SK-N-SH treated with all-trans-retinoic acid at 6 μM for 48 hours (cell line): ENCODE measurements around the gene MUS81.

Source experiments
- CSDC2 ChIP-seq: fragments of 250-450 bp; sonication (Bioruptor Pico); IDR thresholded peaks from 2 replicates; pipeline ENCODE4 v1.5.0; 2020; ENCODE audit warnings: mild to moderate bottlenecking, moderate library complexity
- ISL1 ChIP-seq: fragments of 250-450 bp; sonication (Bioruptor Pico); IDR thresholded peaks from 2 replicates; pipeline ENCODE4 v2.1.2; 2022; ENCODE audit warnings: mild to moderate bottlenecking, moderate library complexity
- ZC3H10 ChIP-seq: fragments of 250-450 bp; sonication (Bioruptor Pico); IDR thresholded peaks from 2 replicates; pipeline ENCODE4 v1.5.1; 2021; ENCODE audit warnings: mild to moderate bottlenecking, moderate library complexity
- ZNF8 ChIP-seq: fragments of 450-650 bp; formaldehyde crosslinking; IDR thresholded peaks from 2 replicates; pipeline ENCODE4 v1.5.0; 2020; ENCODE audit warnings: mild to moderate bottlenecking, moderate library complexity
- TF ChIP-seq, protein P1 (sequence below): fragments of 250-450 bp; sonication (Bioruptor Pico); IDR thresholded peaks from 2 replicates; pipeline ENCODE4 v1.8.0; 2020; ENCODE audit warnings: mild to moderate bottlenecking, moderate library complexity, borderline replicate concordance

- no peak for TF ChIP-seq ZC3H10
- TF ChIP-seq, protein P1, sequence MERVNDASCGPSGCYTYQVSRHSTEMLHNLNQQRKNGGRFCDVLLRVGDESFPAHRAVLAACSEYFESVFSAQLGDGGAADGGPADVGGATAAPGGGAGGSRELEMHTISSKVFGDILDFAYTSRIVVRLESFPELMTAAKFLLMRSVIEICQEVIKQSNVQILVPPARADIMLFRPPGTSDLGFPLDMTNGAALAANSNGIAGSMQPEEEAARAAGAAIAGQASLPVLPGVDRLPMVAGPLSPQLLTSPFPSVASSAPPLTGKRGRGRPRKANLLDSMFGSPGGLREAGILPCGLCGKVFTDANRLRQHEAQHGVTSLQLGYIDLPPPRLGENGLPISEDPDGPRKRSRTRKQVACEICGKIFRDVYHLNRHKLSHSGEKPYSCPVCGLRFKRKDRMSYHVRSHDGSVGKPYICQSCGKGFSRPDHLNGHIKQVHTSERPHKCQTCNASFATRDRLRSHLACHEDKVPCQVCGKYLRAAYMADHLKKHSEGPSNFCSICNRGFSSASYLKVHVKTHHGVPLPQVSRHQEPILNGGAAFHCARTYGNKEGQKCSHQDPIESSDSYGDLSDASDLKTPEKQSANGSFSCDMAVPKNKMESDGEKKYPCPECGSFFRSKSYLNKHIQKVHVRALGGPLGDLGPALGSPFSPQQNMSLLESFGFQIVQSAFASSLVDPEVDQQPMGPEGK = peak; percentile 63; the same call in 1 of the 2 replicates
- TF ChIP-seq CSDC2 (CRISPR knock-in tag) = no peak
- no peak for TF ChIP-seq ISL1 (CRISPR knock-in tag)
- no peak for TF ChIP-seq ZNF8 (CRISPR knock-in tag)
Measured at GRCh38 chr11:65899356-65900124, 39.3 kb downstream of the MUS81 start.
